GM10847 (cell line): Measurements from ENCODE around the gene TAF7L.

Source experiments
- POLR2A ChIP-seq: IDR thresholded peaks from 2 replicates; pipeline ENCODE4 v1.6.1; 2011; ENCODE audit not compliant: insufficient read length; ENCODE audit errors: extremely low read depth

Gene TAF7L

DNA sequence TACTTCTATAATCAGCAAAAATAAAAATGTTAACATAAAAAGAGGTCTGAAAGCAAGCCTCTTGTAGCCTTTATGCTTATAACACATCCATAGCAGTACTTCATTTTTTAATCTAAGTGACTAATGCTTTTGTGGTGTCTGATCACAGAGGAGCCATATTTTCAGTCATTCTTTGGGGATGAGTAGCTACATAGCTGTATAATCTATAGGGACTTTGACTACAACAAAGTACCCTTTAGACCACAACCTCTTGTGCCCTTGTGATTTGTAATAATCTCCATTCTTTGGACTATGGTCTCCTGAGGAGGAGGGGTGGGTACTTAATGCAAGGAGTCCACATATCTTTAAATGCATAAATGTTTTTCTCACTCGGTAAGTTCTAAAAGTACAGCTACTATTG, 62.0 kb downstream of the TAF7L start:
- no peak for TF ChIP-seq POLR2A

DNA sequence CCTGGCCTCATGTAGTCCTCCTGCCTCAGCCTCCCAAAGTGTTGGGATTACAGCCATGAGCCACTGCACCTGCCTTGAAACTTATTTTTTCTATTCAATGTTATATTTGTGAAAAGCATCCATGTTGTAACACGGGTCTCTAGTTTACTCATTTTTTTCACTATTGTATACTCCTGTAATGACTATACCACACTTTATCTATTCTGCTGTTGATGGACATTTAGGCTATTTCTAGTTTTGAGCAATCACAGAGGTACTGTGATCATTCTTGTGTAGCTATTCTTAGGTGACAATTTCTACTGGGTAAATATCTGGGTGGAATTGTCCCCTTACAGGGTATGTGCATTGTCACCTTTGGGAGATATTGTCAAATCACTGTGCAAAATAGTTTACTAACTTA, 67.9 kb downstream of the TAF7L start:
- no peak for TF ChIP-seq POLR2A

DNA sequence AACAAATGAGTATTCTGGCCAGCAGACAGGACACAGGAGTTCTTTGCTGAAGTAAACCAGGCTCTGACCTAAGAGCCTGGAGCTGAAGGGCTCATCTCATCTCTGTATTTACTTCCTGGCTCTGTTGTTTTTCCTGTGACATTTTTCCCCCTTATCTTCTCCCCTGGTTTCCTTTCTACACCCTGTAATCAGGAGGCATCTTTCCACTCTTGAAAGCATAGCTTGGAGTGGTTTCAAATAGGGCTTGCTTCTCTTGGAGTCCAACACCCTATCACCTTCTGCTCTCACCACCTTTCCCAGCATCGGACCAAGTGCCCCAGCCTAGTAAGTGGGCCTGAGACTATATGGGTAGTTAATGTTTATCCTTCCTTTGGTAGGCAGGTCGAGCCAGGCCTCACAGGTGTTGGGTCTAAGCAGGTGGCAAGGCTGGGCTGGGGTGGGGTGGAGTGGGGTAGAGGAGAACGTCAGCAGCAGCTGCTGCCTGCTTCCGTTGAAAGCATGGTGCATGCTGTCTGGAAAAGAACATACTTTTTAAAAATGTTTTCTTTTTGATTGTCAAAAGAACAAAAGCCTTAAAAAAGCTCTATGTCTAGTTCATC, 70.4 kb downstream of the TAF7L start:
- no peak for TF ChIP-seq POLR2A

DNA sequence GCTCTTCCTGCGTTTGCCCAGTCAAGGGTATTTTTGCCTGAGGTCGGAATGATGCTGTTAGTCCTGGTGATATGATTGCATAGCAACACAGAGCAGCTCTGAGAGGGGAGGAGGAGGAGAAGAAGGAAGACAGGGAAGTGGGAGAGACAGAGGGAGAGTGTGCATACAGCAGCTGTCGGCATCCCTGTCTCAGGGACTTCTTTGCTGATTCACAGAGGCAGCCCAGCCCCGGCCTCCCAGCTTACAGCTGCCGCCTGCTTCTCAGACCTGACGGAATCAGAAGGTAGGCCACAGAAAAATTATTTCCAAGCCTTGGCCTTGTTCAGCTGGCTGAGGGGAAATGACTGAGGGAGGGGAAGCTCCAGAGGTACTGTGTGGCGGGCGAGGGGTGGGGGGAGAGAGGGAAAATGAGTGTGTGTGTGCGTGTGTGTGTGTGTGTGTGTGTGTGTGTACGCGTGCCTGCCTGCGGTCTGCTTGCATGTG, 71.2 kb downstream of the TAF7L start:
- TF ChIP-seq POLR2A, result no peak

DNA sequence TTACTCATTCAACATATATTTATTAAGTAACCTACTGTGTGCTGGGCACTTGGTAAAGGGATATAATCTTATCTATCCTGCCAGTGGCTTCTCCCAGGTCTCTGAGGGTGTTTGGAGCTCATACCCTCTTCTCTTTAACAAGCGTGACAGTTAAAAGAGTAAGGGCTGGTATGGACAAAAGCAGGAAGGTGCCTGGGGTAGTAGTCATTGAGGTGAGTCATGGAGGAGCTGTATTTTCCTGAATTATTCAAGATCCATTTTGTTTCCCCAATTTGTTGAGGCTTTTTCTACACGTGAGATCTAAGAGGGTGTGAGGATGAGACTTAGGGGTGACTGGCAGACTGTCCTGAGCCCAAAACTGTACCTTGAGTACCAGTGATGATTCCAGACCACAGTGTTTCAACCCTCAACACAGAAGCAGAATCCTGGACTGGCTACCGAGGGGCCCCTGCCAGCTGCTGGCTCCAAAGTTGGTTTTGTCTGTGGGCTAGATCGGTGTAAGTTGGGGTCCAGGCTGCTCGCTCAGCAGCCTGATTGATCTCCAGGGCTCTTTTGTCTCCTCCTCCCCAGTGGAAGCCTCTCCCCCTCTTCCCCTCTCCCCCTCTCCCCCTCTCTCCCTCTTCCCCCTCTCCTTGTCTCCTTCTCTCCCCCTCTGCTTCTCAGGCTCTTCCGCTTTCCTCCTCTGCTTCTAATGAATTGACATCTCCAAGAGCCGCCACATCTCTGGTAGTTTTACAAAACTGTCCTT, 71.8 kb downstream of the TAF7L start, which contains the start of gene DRP2:
TSS of gene DRP2 (plus strand) at position 671 of the 748 bp plus-strand sequence. CDS start 11,862 bp downstream, outside the sequence.
- no peak for TF ChIP-seq POLR2A
